IMR-90 (cell line): ENCODE measurements around the gene KIF16B. TPM values are rescaled to one million over a fixed set of nuclear protein-coding genes. Genes with fewer than 3 reads are reported as not detected.

ENCODE experiments used
- ATAC-seq: fragments of 200-7000 bp; cut with Tn5 transposase; 2 replicates; pipeline ENCODE4 v1.9.1; 2020; ENCODE audit warnings: low read depth, mild to moderate bottlenecking, moderate library complexity
- BruUV-seq: library from RNA; stranded (reverse); fragments of 400-500 nt; replicated peaks from 2 replicates; lab custom pipeline; 2021; lab: Mats Ljungman, UMichigan
- CTCF ChIA-PET: fragments of 300-600 bp; formaldehyde crosslinking; extraction: SDS; loops from one replicate; lab custom pipeline; 2021; ENCODE audit warnings: antibody characterized with exemption; lab: Yijun Ruan, JAX
- POLR2A ChIA-PET: fragments of 300-600 bp; sonication (Branson Sonifier 250); formaldehyde crosslinking; loops from one replicate; lab custom pipeline; 2022; ENCODE audit warnings: antibody characterized with exemption; ENCODE audit not compliant: unreplicated experiment; lab: Charles Lee
- DNase-seq: peaks from one replicate; pipeline ENCODE4 v3.0.0; 2013
- H2AFZ ChIP-seq: replicated peaks from 2 replicates; pipeline ENCODE3; 2013; ENCODE audit warnings: low read length, mild to moderate bottlenecking; ENCODE audit not compliant: poor library complexity
- H2AK5ac ChIP-seq: 2 replicates; pipeline ENCODE4 v1.6.1; 2013; ENCODE audit warnings: low read depth, low read length, inconsistent platforms
- H2AK9ac ChIP-seq: replicated peaks from 2 replicates; pipeline ENCODE3; 2013; ENCODE audit warnings: mild to moderate bottlenecking, low read depth, low read length, moderate library complexity; ENCODE audit not compliant: poor library complexity
- H2BK120ac ChIP-seq: 2 replicates; pipeline ENCODE4 v1.6.1; 2013; ENCODE audit warnings: low read depth, low read length, inconsistent platforms
- H2BK15ac ChIP-seq: 3 replicates; pipeline ENCODE4 v1.6.1; 2013; ENCODE audit warnings: low read depth, low read length, inconsistent platforms
- H2BK20ac ChIP-seq: 2 replicates; pipeline ENCODE4 v1.6.1; 2013; ENCODE audit warnings: low read depth, mild to moderate bottlenecking, inconsistent platforms, low read length, moderate library complexity
- H2BK5ac ChIP-seq: 2 replicates; pipeline ENCODE4 v1.6.1; 2013; ENCODE audit warnings: mild to moderate bottlenecking, low read depth, low read length, inconsistent platforms; ENCODE audit not compliant: poor library complexity, severe bottlenecking
- H3K14ac ChIP-seq: replicated peaks from 2 replicates; pipeline ENCODE4 v1.6.1; 2013; ENCODE audit warnings: low read depth, low read length, inconsistent platforms
- H3K18ac ChIP-seq: 2 replicates; pipeline ENCODE4 v1.6.1; 2013; ENCODE audit warnings: low read depth, low read length, control low read depth
- H3K23ac ChIP-seq: 2 replicates; pipeline ENCODE4 v1.6.1; 2013; ENCODE audit warnings: low read depth, low read length, inconsistent platforms
- H3K27ac ChIP-seq: 2 replicates; pipeline ENCODE4 v1.5.1; 2013; ENCODE audit warnings: mild to moderate bottlenecking, control low read depth, low read length; ENCODE audit not compliant: insufficient read depth
- H3K27me3 ChIP-seq: 2 replicates; pipeline ENCODE4 v1.6.1; 2013; ENCODE audit warnings: low read length; ENCODE audit not compliant: control insufficient read depth, insufficient read depth
- H3K36me3 ChIP-seq: 2 replicates; pipeline ENCODE4 v1.6.1; 2013; ENCODE audit warnings: low read length, mixed read lengths; ENCODE audit not compliant: control insufficient read depth, insufficient read depth
- H3K4ac ChIP-seq: 2 replicates; pipeline ENCODE4 v1.6.1; 2013; ENCODE audit warnings: low read depth, low read length, inconsistent platforms
- H3K4me1 ChIP-seq: 2 replicates; pipeline ENCODE4 v1.6.1; 2013; ENCODE audit warnings: low read length, mixed read lengths; ENCODE audit not compliant: control insufficient read depth, insufficient read depth
- H3K4me2 ChIP-seq: 2 replicates; pipeline ENCODE4 v1.6.1; 2013; ENCODE audit warnings: low read depth, mild to moderate bottlenecking, control low read depth, low read length, moderate library complexity
- H3K4me3 ChIP-seq: 2 replicates; pipeline ENCODE4 v1.5.1; 2013; ENCODE audit warnings: low read depth, mild to moderate bottlenecking, control low read depth, low read length, moderate library complexity; ENCODE audit not compliant: insufficient read depth
- H3K56ac ChIP-seq: 2 replicates; pipeline ENCODE4 v1.6.1; 2013; ENCODE audit warnings: low read length, inconsistent platforms; ENCODE audit not compliant: insufficient read depth; ENCODE audit errors: extremely low read depth
- H3K79me1 ChIP-seq, 2 experiments: 2 replicates each; pipeline ENCODE4 v1.6.1; 2013; ENCODE audit warnings: low read length in 2 of 2, inconsistent platforms in 1 of 2, low read depth in 1 of 2
- H3K9ac ChIP-seq: 2 replicates; pipeline ENCODE4 v1.6.1; 2013; ENCODE audit warnings: low read depth, low read length, control low read depth
- H3K9me1 ChIP-seq: 2 replicates; pipeline ENCODE4 v1.6.1; 2013; ENCODE audit warnings: low read length, inconsistent platforms; ENCODE audit not compliant: insufficient read depth
- H3K9me3 ChIP-seq: 2 replicates; pipeline ENCODE4 v1.6.1; 2013; ENCODE audit warnings: low read length; ENCODE audit not compliant: control insufficient read depth, insufficient read depth
- H4K20me1 ChIP-seq: 2 replicates; pipeline ENCODE4 v1.6.1; 2013; ENCODE audit warnings: low read length, inconsistent platforms; ENCODE audit not compliant: insufficient read depth
- H4K5ac ChIP-seq: 2 replicates; pipeline ENCODE4 v1.6.1; 2013; ENCODE audit warnings: mild to moderate bottlenecking, low read depth, low read length, control low read depth
- H4K8ac ChIP-seq, 2 experiments: 2 replicates each; pipeline ENCODE4 v1.6.1; 2013; ENCODE audit warnings: low read depth in 2 of 2, low read length in 2 of 2, control low read depth in 1 of 2, inconsistent platforms in 1 of 2
- H4K91ac ChIP-seq: 2 replicates; pipeline ENCODE4 v1.6.1; 2013; ENCODE audit warnings: low read depth, low read length, inconsistent platforms; ENCODE audit not compliant: insufficient read depth
- BHLHE40 ChIP-seq: fragments of 150-350 bp; IDR thresholded peaks from 2 replicates; pipeline ENCODE4 v1.6.1; 2016; ENCODE audit warnings: mild to moderate bottlenecking, low read depth, low read length
- CEBPB ChIP-seq: IDR thresholded peaks from 2 replicates; pipeline ENCODE4 v1.6.1; 2012; ENCODE audit warnings: low read depth, low read length, improper control_type of control experiment
- CHD1 ChIP-seq: IDR thresholded peaks from 2 replicates; pipeline ENCODE4 v1.6.1; 2012; ENCODE audit warnings: low read depth, low read length, improper control_type of control experiment
- FOS ChIP-seq: fragments of 150-350 bp; IDR thresholded peaks from 2 replicates; pipeline ENCODE4 v1.6.1; 2016; ENCODE audit warnings: low read depth, low read length
- MAFK ChIP-seq: IDR thresholded peaks from 2 replicates; pipeline ENCODE4 v1.6.1; 2012; ENCODE audit warnings: low read depth, low read length, improper control_type of control experiment
- MAZ ChIP-seq: IDR thresholded peaks from 2 replicates; pipeline ENCODE4 v1.6.1; 2012; ENCODE audit warnings: low read depth, mild to moderate bottlenecking, low read length, improper control_type of control experiment, moderate library complexity, borderline replicate concordance
- MXI1 ChIP-seq: IDR thresholded peaks from 2 replicates; pipeline ENCODE4 v1.6.1; 2012; ENCODE audit warnings: low read depth, mild to moderate bottlenecking, low read length, moderate library complexity, borderline replicate concordance
- NFE2L2 ChIP-seq: fragments of 150-350 bp; IDR thresholded peaks from 2 replicates; pipeline ENCODE4 v1.6.1; 2016; ENCODE audit warnings: low read depth, mild to moderate bottlenecking, low read length
- POLR2A ChIP-seq: IDR thresholded peaks from 2 replicates; pipeline ENCODE4 v1.6.1; 2012; ENCODE audit warnings: mild to moderate bottlenecking, low read depth, low read length
- RAD21 ChIP-seq: IDR thresholded peaks from 2 replicates; pipeline ENCODE4 v1.6.1; 2012; ENCODE audit warnings: low read length, improper control_type of control experiment
- RCOR1 ChIP-seq: IDR thresholded peaks from 2 replicates; pipeline ENCODE4 v1.6.1; 2012; ENCODE audit warnings: mild to moderate bottlenecking, low read length, improper control_type of control experiment; ENCODE audit not compliant: insufficient replicate concordance
- RFX5 ChIP-seq: IDR thresholded peaks from 2 replicates; pipeline ENCODE4 v1.8.0; 2012; ENCODE audit warnings: low read depth, mild to moderate bottlenecking, low read length, moderate library complexity
- SMC3 ChIP-seq: fragments of 150-350 bp; IDR thresholded peaks from 2 replicates; pipeline ENCODE4 v1.6.1; 2016; ENCODE audit warnings: low read depth, mild to moderate bottlenecking, antibody characterized with exemption, low read length, moderate library complexity
- WGBS, 2 experiments: methylation state at CpG; one replicate each; pipeline versions ENCODE4 v1.1.5 to v1.1.7; 2013; ENCODE audit warnings: missing lambda C conversion rate in 2 of 2; ENCODE audit not compliant: insufficient read length in 1 of 2; ENCODE audit errors: extremely low coverage in 2 of 2; 5-methylcytosine and 5-hydroxymethylcytosine counted together
- dilution Hi-C: fragments of 300-500 bp; cut with HindIII; formaldehyde crosslinking; loops from one replicate; pipeline ENCODE4 v1.14.3; 2018; ENCODE audit warnings: low sequenced_read_pairs; ENCODE audit not compliant: unreplicated experiment
- in situ Hi-C: fragments of 300-500 bp; cut with MboI; formaldehyde crosslinking; loops from 3 replicates; pipeline ENCODE4 v1.14.3; 2019; ENCODE audit warnings: low sequenced_read_pairs, inconsistent platforms, mixed read lengths
- intact Hi-C: fragments of 100-400 bp; cut with micrococcal nuclease; formaldehyde crosslinking; loops from 2 replicates; pipeline ENCODE4 v1.10.0; 2022
- polyA plus RNA-seq, 3 experiments: library from polyadenylated mRNA; depleted of rRNA; stranded (reverse); fragments of >200 nt; gene quantifications; 2 replicates each; pipeline ENCODE4 v1.2.3, GENCODE V29; 2012; ENCODE audit warnings: low replicate concordance in 1 of 3
- total RNA-seq: library from RNA; depleted of rRNA; stranded (reverse); fragments of >200 nt; gene quantifications from 2 replicates; pipeline ENCODE4 v1.2.3, GENCODE V29; 2012
- TF ChIP-seq, protein P1 (sequence below): fragments of 150-350 bp; IDR thresholded peaks from 2 replicates; pipeline ENCODE4 v1.6.1; 2016; ENCODE audit warnings: low read depth, mild to moderate bottlenecking, low read length, moderate library complexity, borderline replicate concordance
- TF ChIP-seq, protein P2 (sequence below): fragments of 150-350 bp; IDR thresholded peaks from 2 replicates; pipeline ENCODE4 v1.6.1; 2017; ENCODE audit warnings: mild to moderate bottlenecking, antibody characterized with exemption, low read length, low read depth
- TF ChIP-seq, protein P3 (sequence below): conservative IDR thresholded peaks from 2 replicates; pipeline ENCODE4 v1.5.1; 2012; ENCODE audit warnings: mild to moderate bottlenecking, low read depth, low read length, improper control_type of control experiment

Gene KIF16B
- total and polyA plus RNA-seq, 2 of the 4 experiments (the other 2 are of a cell fraction), result 4.7 to 10.0 TPM

DNA sequence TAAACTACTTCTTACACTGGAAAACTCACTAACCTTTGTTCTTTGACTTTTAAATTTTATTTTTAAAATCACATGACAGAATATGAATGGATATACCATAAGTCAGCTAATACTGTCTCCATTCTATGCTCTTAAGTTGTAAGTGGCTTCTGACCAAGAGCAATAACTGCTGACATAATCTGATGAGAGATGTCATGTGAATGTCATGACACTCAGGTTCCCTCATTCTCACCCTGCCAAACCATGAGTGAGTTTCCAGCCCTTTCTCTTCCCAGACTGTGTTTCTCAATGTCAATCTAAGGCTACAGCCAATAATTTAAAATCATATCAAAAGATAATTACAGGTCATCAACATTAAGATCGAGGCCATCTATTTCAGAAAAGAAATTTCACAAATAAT is 39.7 kb downstream of the KIF16B start:
- ChIA-PET POLR2A (no interaction called here), CTCF (no interaction called here)
- H3K27ac ChIP-seq, result no peak overlapping the region
- no peak overlapping the region for H3K4ac ChIP-seq
- peaks cover 4 to 9% of the 10 kb centered on the region in 2 experiments; a peak in 2 of 4 replicates for H3K79me1 ChIP-seq
- no peak overlapping the region for H3K23ac ChIP-seq
- no peak overlapping the region for H3K14ac ChIP-seq
- no peak for TF ChIP-seq SMC3
- no peak for TF ChIP-seq CEBPB
- TF ChIP-seq BHLHE40, result no peak
- no peak for TF ChIP-seq RAD21
- no peak for TF ChIP-seq MXI1
- no peak for TF ChIP-seq CHD1
- TF ChIP-seq POLR2A, result no peak
- no peak for TF ChIP-seq FOS
- TF ChIP-seq RFX5, result no peak
- no peak for TF ChIP-seq MAFK
- no peak for TF ChIP-seq RCOR1
- TF ChIP-seq, protein P1, sequence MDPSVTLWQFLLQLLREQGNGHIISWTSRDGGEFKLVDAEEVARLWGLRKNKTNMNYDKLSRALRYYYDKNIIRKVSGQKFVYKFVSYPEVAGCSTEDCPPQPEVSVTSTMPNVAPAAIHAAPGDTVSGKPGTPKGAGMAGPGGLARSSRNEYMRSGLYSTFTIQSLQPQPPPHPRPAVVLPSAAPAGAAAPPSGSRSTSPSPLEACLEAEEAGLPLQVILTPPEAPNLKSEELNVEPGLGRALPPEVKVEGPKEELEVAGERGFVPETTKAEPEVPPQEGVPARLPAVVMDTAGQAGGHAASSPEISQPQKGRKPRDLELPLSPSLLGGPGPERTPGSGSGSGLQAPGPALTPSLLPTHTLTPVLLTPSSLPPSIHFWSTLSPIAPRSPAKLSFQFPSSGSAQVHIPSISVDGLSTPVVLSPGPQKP, result no peak
- TF ChIP-seq, protein P2, sequence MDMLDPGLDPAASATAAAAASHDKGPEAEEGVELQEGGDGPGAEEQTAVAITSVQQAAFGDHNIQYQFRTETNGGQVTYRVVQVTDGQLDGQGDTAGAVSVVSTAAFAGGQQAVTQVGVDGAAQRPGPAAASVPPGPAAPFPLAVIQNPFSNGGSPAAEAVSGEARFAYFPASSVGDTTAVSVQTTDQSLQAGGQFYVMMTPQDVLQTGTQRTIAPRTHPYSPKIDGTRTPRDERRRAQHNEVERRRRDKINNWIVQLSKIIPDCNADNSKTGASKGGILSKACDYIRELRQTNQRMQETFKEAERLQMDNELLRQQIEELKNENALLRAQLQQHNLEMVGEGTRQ, result no peak
- no peak for TF ChIP-seq MAZ
- TF ChIP-seq NFE2L2, result no peak
- TF ChIP-seq, protein P3, sequence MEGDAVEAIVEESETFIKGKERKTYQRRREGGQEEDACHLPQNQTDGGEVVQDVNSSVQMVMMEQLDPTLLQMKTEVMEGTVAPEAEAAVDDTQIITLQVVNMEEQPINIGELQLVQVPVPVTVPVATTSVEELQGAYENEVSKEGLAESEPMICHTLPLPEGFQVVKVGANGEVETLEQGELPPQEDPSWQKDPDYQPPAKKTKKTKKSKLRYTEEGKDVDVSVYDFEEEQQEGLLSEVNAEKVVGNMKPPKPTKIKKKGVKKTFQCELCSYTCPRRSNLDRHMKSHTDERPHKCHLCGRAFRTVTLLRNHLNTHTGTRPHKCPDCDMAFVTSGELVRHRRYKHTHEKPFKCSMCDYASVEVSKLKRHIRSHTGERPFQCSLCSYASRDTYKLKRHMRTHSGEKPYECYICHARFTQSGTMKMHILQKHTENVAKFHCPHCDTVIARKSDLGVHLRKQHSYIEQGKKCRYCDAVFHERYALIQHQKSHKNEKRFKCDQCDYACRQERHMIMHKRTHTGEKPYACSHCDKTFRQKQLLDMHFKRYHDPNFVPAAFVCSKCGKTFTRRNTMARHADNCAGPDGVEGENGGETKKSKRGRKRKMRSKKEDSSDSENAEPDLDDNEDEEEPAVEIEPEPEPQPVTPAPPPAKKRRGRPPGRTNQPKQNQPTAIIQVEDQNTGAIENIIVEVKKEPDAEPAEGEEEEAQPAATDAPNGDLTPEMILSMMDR, result no peak
- ATAC-seq (no peak), DNase-seq (peak; percentile 7)
- no peak overlapping the region for H4K5ac ChIP-seq
- no peak overlapping the region for H4K8ac ChIP-seq
- peaks cover 8% of the 10 kb centered on the region for H3K4me1 ChIP-seq
- no peak overlapping the region for H2BK15ac ChIP-seq
- H2BK5ac ChIP-seq, result no peak overlapping the region
- no peak overlapping the region for H2AK9ac ChIP-seq
- BruUV-seq, result no TSS peak
- H4K20me1 ChIP-seq, result no peaks in the 10 kb centered on the region
- H2BK20ac ChIP-seq, result no peak overlapping the region
- peaks cover 8% of the 10 kb centered on the region for H3K9me1 ChIP-seq
- no peak overlapping the region for H3K9ac ChIP-seq
- no CpG with 5 or more reads among the region's 1 CpG for WGBS, 2 experiments
- intact Hi-C loops (no loop called here), dilution Hi-C loops (no loop called here), in situ Hi-C loops (no loop called here)
- H4K91ac ChIP-seq, result no peak overlapping the region
- no peak overlapping the region for H3K4me2 ChIP-seq
- no peak overlapping the region for H3K18ac ChIP-seq
- no peak overlapping the region for H3K4me3 ChIP-seq
- no peak overlapping the region for H3K56ac ChIP-seq
- H3K36me3 ChIP-seq, result no peaks in the 10 kb centered on the region
- H2BK120ac ChIP-seq, result no peak overlapping the region
- no peak overlapping the region for H2AK5ac ChIP-seq
- H3K27me3 ChIP-seq, result no peaks in the 10 kb centered on the region
- no peaks in the 10 kb centered on the region for H3K9me3 ChIP-seq
- no peak overlapping the region for H2AFZ ChIP-seq
